BLaER1 (cell line): Measurements from ENCODE around the gene USP34.
A peak's percentile ranks its signal among the peaks of the same experiment; 100 is the strongest.
"Not testable (repeated sequence)": the region's sequence is repeated elsewhere in the genome, so short reads cannot be mapped to it uniquely, and the experiment has no call there.

ENCODE experiments used
- H3K27ac ChIP-seq: shearing (Covaris generic); formaldehyde crosslinking; 2 replicates; pipeline ENCODE4 v1.8.1; 2022
- H3K27me3 ChIP-seq: shearing (Covaris generic); formaldehyde crosslinking; 2 replicates; pipeline ENCODE4 v1.8.1; 2022
- H3K36me3 ChIP-seq: shearing (Covaris generic); formaldehyde crosslinking; 2 replicates; pipeline ENCODE4 v1.8.1; 2022
- H3K4me1 ChIP-seq: shearing (Covaris generic); formaldehyde crosslinking; 2 replicates; pipeline ENCODE4 v1.8.1; 2022
- H3K4me2 ChIP-seq: shearing (Covaris generic); formaldehyde crosslinking; 2 replicates; pipeline ENCODE4 v1.8.1; 2022
- H3K4me3 ChIP-seq: shearing (Covaris generic); formaldehyde crosslinking; 2 replicates; pipeline ENCODE4 v1.8.1; 2022
- H3K9ac ChIP-seq: shearing (Covaris generic); formaldehyde crosslinking; 2 replicates; pipeline ENCODE4 v1.8.1; 2022
- H3K9me3 ChIP-seq: shearing (Covaris generic); formaldehyde crosslinking; 2 replicates; pipeline ENCODE4 v1.8.1; 2022
- H4K20me1 ChIP-seq: shearing (Covaris generic); formaldehyde crosslinking; 2 replicates; pipeline ENCODE4 v1.8.1; 2022
- Cebpa-rat ChIP-seq: shearing (Covaris generic); IDR thresholded peaks from 2 replicates; pipeline ENCODE4 v1.8.1; 2022

Gene USP34

DNA sequence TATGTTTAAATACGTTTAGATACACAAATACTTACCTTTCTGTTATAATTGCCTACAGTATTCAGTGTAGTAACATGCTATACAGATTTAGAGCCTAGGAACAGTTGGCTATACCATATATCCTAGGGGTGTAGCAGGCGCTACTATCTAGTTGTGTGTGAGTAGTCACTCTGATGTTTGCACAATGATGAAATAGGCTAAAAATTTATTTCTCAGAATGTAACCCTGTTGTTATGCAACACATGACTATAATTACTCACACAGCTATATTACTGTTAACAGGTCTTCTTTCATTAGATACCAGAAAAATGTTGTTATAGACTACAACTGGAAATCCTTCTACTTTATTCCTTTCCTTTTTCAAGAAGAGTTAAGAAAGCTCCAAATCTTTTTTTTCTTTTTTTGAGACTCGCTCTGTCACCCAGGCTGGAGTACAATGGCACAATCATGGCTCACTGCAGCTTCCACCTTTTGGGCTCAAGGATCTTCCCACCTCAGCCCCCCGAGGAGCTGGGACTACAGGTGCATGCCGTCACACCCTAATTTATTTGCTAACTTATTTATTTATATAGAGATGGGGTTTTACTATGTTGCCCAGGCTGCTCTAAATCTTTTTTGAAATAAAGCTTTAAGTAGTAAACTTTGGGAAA, 260.4 kb downstream of the USP34 start:
- H3K4me1 ChIP-seq: no peaks in the 10 kb centered on the region
- no peaks in the 10 kb centered on the region for H3K9me3 ChIP-seq
- no peak overlapping the region for H3K4me2 ChIP-seq
- no peak overlapping the region for H3K4me3 ChIP-seq
- H3K9ac ChIP-seq: no peak overlapping the region
- H3K36me3 ChIP-seq: peaks cover 95% of the 10 kb centered on the region
- 0 out of 2 replicates have a peak, but pooled peaks cover 9% of the 10 kb centered on the region for H4K20me1 ChIP-seq
- no peak for TF ChIP-seq Cebpa-rat
- H3K27me3 ChIP-seq: no peaks in the 10 kb centered on the region
- H3K27ac ChIP-seq: no peak overlapping the region

- H3K4me1 ChIP-seq: no peaks in the 10 kb centered on the region
- no peak for TF ChIP-seq Cebpa-rat
- H3K4me3 ChIP-seq: no peak overlapping the region
- no peaks in the 10 kb centered on the region for H3K9me3 ChIP-seq
- no peak overlapping the region for H3K9ac ChIP-seq
- H3K27ac ChIP-seq: no peak overlapping the region
- no peak overlapping the region for H3K4me2 ChIP-seq
- no peaks in the 10 kb centered on the region for H3K27me3 ChIP-seq
- peaks cover 91% of the 10 kb centered on the region for H3K36me3 ChIP-seq
- no peaks in the 10 kb centered on the region for H4K20me1 ChIP-seq
These were observed 265.8 kb downstream of the USP34 start for GRCh38 chr2:61205132-61205531.

DNA sequence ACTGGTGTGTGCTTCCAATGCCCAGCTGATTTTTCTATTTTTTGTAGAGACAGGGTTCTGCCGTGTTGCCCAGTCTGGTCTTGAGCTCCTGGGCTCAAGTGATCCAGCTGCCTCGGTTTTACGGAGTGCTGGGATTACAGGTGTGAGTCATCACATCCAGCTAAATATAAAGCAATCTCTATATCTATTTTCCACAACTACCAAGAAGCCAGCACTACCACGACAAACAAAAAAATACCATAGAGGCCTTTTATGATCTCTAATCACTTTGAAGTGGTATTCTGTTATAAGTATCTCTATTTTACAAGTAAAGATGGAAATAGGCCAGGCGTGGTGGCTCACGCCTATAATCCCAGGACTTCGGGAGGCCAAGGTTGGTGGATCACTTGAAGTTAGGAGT, 274.2 kb downstream of the USP34 start:
- Histone ChIP-seq H3K4me2 (no peak overlapping the region), H3K27ac (no peak overlapping the region), H4K20me1 (no peaks in the 10 kb centered on the region), H3K36me3 (peaks cover 95% of the 10 kb centered on the region), H3K27me3 (no peaks in the 10 kb centered on the region), H3K4me3 (no peak overlapping the region), H3K9me3 (no peaks in the 10 kb centered on the region), H3K4me1 (no peaks in the 10 kb centered on the region), H3K9ac (no peak overlapping the region)
- no peak for TF ChIP-seq Cebpa-rat

DNA sequence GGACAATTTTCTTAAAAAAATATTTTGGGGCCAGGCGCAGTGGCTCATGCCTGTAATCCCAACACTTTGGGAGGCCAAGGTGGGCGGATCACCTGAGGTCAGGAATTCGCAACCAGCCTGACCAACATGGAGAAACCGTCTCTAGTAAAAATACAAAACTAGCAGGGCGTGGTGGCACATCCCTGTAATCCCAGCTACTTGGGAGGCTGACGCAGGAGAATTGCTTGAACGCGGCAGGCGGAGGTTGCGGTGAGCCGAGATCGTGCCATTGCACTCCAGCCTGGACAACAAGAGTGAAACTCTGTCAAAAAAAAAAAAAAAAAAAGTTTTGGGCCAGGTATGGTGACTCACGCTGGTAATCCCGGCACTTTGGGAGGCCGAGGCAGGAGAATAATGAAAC, 276.2 kb downstream of the USP34 start:
- H3K4me3 ChIP-seq, H3K9me3 ChIP-seq, H3K4me2 ChIP-seq, H3K9ac ChIP-seq, H4K20me1 ChIP-seq, H3K27me3 ChIP-seq, H3K4me1 ChIP-seq, H3K27ac ChIP-seq: not testable (repeated sequence)
- peaks cover 92% of the 10 kb centered on the region for H3K36me3 ChIP-seq

DNA sequence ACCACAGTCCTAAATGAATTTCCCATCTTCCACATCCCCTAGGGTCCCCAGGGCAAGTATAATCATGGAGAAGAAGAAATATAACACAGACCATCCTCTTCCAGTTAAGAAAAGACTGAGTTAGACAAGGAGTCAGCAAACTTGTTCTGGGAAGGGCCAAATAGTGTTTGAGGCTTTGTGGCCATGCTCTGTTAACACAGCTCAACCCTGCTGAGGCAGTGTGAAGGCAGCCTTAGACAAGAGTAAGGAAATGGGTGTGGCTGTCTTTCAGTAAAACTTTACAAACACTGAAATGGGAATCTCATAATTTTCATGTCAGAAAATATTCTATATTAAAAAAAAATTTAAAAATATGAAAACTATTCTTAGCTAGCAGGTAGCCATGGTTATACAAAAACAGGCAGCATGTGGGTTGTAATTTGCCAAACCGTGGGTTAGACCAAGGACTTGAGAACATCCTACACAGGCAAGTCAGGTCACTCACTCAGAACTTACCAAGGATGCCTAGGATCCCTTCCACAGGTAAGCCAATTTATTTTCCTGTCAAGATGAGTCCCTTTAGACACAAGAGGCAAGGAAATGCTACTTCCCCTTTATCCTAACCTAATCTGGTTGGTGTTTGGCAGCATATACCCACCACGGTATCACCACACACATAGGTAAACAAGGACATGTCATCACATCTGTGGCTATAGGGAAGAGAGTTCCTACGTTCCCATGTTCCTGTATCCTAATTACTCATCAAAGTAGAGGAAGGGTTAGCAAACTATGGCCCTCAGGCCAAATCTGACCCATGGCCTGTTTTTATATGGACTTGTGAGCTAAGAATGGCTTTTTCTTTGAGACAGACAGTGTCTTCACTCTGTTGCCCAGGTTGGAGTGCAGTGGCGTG, 277.0 kb downstream of the USP34 start:
- Histone ChIP-seq H3K27me3 (no peaks in the 10 kb centered on the region), H3K9me3 (no peaks in the 10 kb centered on the region), H4K20me1 (0 out of 2 replicates have a peak, but pooled peaks cover 6% of the 10 kb centered on the region), H3K4me3 (no peak overlapping the region), H3K36me3 (peaks cover 93% of the 10 kb centered on the region), H3K27ac (no peak overlapping the region), H3K9ac (no peak overlapping the region), H3K4me1 (no peaks in the 10 kb centered on the region), H3K4me2 (no peak overlapping the region)
- TF ChIP-seq Cebpa-rat: no peak

DNA sequence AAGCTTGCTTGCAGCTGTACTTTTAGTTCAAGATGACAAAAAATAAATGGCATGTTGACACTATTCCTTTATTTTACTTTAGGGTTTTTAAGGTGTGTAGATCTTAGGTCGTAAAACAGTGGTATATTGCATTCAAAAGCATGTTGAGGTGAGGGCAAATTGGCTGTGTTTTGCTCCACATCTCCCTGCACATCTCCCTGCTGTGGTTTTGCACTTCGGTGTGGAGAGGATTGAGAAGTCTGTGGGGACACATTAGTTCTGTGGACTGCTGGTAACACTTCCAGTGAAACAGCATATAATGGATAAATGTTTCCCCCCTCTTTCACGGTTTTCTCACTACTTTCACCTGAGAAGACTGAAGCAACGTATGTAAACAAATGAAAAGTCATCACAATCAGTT, 283.8 kb downstream of the USP34 start:
- Histone ChIP-seq H3K4me2 (no peak overlapping the region), H3K4me1 (peaks cover 8% of the 10 kb centered on the region), H3K9ac (no peak overlapping the region), H3K27me3 (no peaks in the 10 kb centered on the region), H3K27ac (no peak overlapping the region), H3K36me3 (peaks cover 97% of the 10 kb centered on the region), H4K20me1 (peaks cover 57% of the 10 kb centered on the region), H3K9me3 (no peaks in the 10 kb centered on the region), H3K4me3 (no peak overlapping the region)
- TF ChIP-seq Cebpa-rat: no peak

GRCh38 chr2:61185231-61185728, 285.6 kb downstream of the USP34 start:
- H3K27ac ChIP-seq: no peak overlapping the region
- H3K4me2 ChIP-seq: no peak overlapping the region
- peaks cover 84% of the 10 kb centered on the region for H3K36me3 ChIP-seq

DNA sequence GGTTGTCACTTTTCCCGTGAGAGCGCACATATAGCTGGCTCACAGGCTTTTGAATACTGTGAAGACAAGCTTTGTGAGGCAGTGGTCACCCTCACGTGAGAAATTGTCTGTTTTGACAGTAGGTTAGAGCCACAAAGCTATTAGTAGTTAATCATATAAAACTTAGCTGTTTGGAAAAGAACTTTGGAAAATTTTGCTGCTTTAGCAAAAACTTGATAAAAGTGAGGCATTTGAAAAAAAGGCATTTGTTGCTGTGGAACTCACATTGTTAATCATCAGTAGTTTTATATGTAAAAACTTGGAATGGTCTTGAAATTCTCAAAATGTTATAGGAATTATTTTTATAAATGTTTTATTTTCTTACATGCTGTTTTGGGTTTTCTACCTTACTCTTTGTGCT, 286.6 kb downstream of the USP34 start:
- Histone ChIP-seq H4K20me1 (peaks cover 76% of the 10 kb centered on the region), H3K36me3 (peaks cover 74% of the 10 kb centered on the region), H3K9ac (no peak overlapping the region), H3K4me3 (no peak overlapping the region), H3K27me3 (no peaks in the 10 kb centered on the region), H3K4me2 (no peak overlapping the region), H3K27ac (no peak overlapping the region), H3K9me3 (no peaks in the 10 kb centered on the region), H3K4me1 (peaks cover 36% of the 10 kb centered on the region)
- TF ChIP-seq Cebpa-rat: no peak

More at GRCh38 chr2:61185231-61185728, 285.6 kb downstream of the USP34 start:
- TF ChIP-seq Cebpa-rat: no peak
- H3K9me3 ChIP-seq: no peaks in the 10 kb centered on the region
- H3K4me1 ChIP-seq: peaks cover 26% of the 10 kb centered on the region
- no peak overlapping the region for H3K4me3 ChIP-seq
- H4K20me1 ChIP-seq: peaks cover 68% of the 10 kb centered on the region
- H3K9ac ChIP-seq: no peak overlapping the region
- no peaks in the 10 kb centered on the region for H3K27me3 ChIP-seq

- H3K4me2 ChIP-seq: no peak overlapping the region
- H3K36me3 ChIP-seq: peaks cover 69% of the 10 kb centered on the region
- H4K20me1 ChIP-seq: peaks cover 80% of the 10 kb centered on the region
- H3K27ac ChIP-seq: no peak overlapping the region
- H3K27me3 ChIP-seq: no peaks in the 10 kb centered on the region
- H3K4me1 ChIP-seq: peaks cover 41% of the 10 kb centered on the region
- H3K9me3 ChIP-seq: no peaks in the 10 kb centered on the region
- H3K9ac ChIP-seq: no peak overlapping the region
- H3K4me3 ChIP-seq: no peak overlapping the region
- TF ChIP-seq Cebpa-rat: no peak
These were observed 287.1 kb downstream of the USP34 start for GRCh38 chr2:61183795-61184194.

GRCh38 chr2:61182059-61182383, 288.9 kb downstream of the USP34 start:
- H3K9ac ChIP-seq: peak overlapping the region; percentile 95
- H3K9me3 ChIP-seq: no peaks in the 10 kb centered on the region
- peak overlapping the region; percentile 99 for H3K4me2 ChIP-seq
- H3K4me1 ChIP-seq: peaks cover 50% of the 10 kb centered on the region
- H3K36me3 ChIP-seq: peaks cover 52% of the 10 kb centered on the region
- peak overlapping the region; percentile 97 for H3K27ac ChIP-seq
- no peak for TF ChIP-seq Cebpa-rat
- no peaks in the 10 kb centered on the region for H3K27me3 ChIP-seq
- H3K4me3 ChIP-seq: peak overlapping the region; percentile 81
- peaks cover 80% of the 10 kb centered on the region for H4K20me1 ChIP-seq
